SU-DHL-6 (cell line): ENCODE results near the gene TDP1.

Source experiments
- H2AFZ ChIP-seq: fragments of 200-600 bp; sonication (generic); 2 replicates; pipeline ENCODE4 v1.6.1; 2014; ENCODE audit warnings: low read depth, mild to moderate bottlenecking, moderate library complexity, mixed read lengths, antibody characterized with exemption, low read length; ENCODE audit not compliant: severe bottlenecking
- H3F3A ChIP-seq: fragments of 200-600 bp; shearing (Covaris generic); 2 replicates; pipeline ENCODE4 v1.6.0; 2016; ENCODE audit warnings: antibody characterized with exemption, mild to moderate bottlenecking; ENCODE audit not compliant: insufficient read depth
- H3K27ac ChIP-seq: fragments of 200-600 bp; sonication (generic); 2 replicates; pipeline ENCODE4 v1.5.1; 2016; ENCODE audit warnings: low read depth, mild to moderate bottlenecking, low read length, moderate library complexity, mixed read lengths
- H3K27me3 ChIP-seq: fragments of 200-600 bp; sonication (generic), shearing (Covaris generic); 2 replicates; pipeline ENCODE4 v1.6.0; 2014; ENCODE audit warnings: mild to moderate bottlenecking, low read length
- H3K36me3 ChIP-seq: fragments of 200-600 bp; sonication (generic); 2 replicates; pipeline ENCODE4 v1.6.1; 2014; ENCODE audit warnings: mild to moderate bottlenecking, low read length, mixed read lengths
- H3K4me2 ChIP-seq: fragments of 300-600, 200-600 bp; shearing (Covaris generic), sonication (generic); 2 replicates; pipeline ENCODE4 v1.6.0; 2014; ENCODE audit warnings: low read length, low read depth, mild to moderate bottlenecking; ENCODE audit not compliant: poor library complexity, severe bottlenecking
- H3K4me3 ChIP-seq: fragments of 200-600 bp; sonication (generic); 2 replicates; pipeline ENCODE4 v1.5.1; 2014; ENCODE audit warnings: antibody characterized with exemption, low read length, mild to moderate bottlenecking, mixed read lengths; ENCODE audit not compliant: insufficient read depth, poor library complexity, severe bottlenecking
- H3K79me2 ChIP-seq: fragments of 200-600 bp; sonication (generic); 2 replicates; pipeline ENCODE4 v1.6.1; 2014; ENCODE audit warnings: mild to moderate bottlenecking, low read length, moderate library complexity; ENCODE audit not compliant: insufficient read depth
- H3K9ac ChIP-seq: fragments of 200-600 bp; sonication (generic); 2 replicates; pipeline ENCODE4 v1.7.0; 2014; ENCODE audit warnings: mild to moderate bottlenecking, low read length
- H3K9me2 ChIP-seq: fragments of 200-600 bp; sonication (generic); replicated peaks from 2 replicates; pipeline ENCODE4 v1.6.1; 2014; ENCODE audit warnings: low read length; ENCODE audit not compliant: insufficient read depth
- H3K9me3 ChIP-seq: fragments of 200-600 bp; sonication (generic); 2 replicates; pipeline ENCODE4 v1.6.1; 2014; ENCODE audit warnings: low read length, mixed read lengths; ENCODE audit not compliant: insufficient read depth
- H4K20me1 ChIP-seq: fragments of 200-600 bp; sonication (generic); 2 replicates; pipeline ENCODE4 v1.6.1; 2014; ENCODE audit warnings: low read depth, mild to moderate bottlenecking, antibody characterized with exemption, low read length, moderate library complexity, mixed read lengths
- CTCF ChIP-seq: fragments of 200-600 bp; sonication (generic); IDR thresholded peaks from one replicate; pipeline ENCODE4 v1.5.1; 2017; ENCODE audit warnings: antibody characterized with exemption, mild to moderate bottlenecking, low read length, moderate library complexity; ENCODE audit not compliant: insufficient read depth, poor library complexity, severe bottlenecking
- EZH2phosphoT487 ChIP-seq: fragments of 200-600 bp; sonication (generic), shearing (Covaris generic); conservative IDR thresholded peaks from 2 replicates; pipeline ENCODE4 v1.6.1; 2018; ENCODE audit warnings: mild to moderate bottlenecking, antibody characterized with exemption, low read length, moderate library complexity, mixed read lengths

Gene TDP1

DNA sequence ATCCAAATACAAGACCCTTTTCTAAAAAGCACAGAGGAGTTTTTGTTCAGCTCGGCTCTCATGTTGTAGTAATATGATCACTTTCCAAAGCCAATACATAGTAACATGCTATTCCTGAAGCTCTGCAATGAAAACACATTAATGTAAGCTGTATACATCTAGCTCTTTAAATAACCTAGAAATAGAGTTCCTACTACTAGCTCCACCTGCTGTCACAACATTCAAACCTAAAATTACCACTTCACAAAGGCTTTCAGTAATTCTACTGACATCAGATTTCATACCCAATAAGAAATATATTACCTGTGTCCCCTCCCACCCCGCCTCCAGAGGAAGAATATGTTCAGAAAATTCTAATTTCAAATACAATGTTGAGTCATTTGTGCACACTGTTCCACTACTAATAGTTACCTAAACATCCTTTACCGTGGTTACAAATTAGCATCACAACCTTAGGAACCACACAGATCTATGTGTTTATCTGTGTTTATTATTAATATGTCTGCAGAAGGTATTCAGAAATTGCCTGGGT is 19.0 kb upstream of the TDP1 start:
- TF ChIP-seq EZH2phosphoT487, result no peak
- no peak for TF ChIP-seq CTCF
- Histone ChIP-seq H3K79me2 (no peaks in the 10 kb centered on the region), H3K9ac (no peak overlapping the region), H2AFZ (no peak overlapping the region), H3K27me3 (no peaks in the 10 kb centered on the region), H3K9me2 (no peaks in the 10 kb centered on the region), H3K9me3 (no peaks in the 10 kb centered on the region), H3F3A (no peaks in the 10 kb centered on the region), H3K27ac (no peak overlapping the region), H3K4me2 (no peak overlapping the region), H3K36me3 (no peaks in the 10 kb centered on the region), H3K4me3 (no peak overlapping the region), H4K20me1 (no peaks in the 10 kb centered on the region)

DNA sequence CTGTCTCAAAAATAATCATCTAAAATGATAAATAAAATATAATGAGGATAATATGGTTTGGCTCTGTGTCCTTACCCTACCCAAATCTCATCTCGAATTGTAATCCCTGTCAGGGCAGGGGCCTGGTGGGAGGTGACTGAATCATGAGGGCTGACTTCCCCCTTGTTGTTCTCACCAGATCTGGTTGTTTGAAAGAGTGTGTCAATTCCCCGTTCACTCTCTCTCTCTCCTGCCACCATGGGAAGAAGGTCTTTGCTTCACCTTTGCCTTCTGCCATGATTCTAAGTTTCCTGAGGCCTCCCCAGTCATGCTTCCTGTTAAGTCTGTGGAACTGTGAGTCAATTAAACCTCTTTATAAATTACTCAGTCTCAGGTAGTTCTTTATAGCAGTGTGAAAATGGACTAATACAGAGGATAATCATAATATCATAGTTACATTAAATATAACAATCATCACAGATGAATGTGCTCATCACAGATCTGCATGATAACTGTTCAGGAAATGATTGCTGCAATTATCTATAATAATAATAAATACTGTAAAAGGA is 13.8 kb upstream of the TDP1 start:
- Histone ChIP-seq H3K4me2 (no peak overlapping the region), H4K20me1 (no peaks in the 10 kb centered on the region), H3K27me3 (no peaks in the 10 kb centered on the region), H3K9me3 (no peaks in the 10 kb centered on the region), H3K9me2 (no peaks in the 10 kb centered on the region), H3K9ac (no peak overlapping the region), H3K79me2 (no peaks in the 10 kb centered on the region), H3K4me3 (no peak overlapping the region), H2AFZ (no peak overlapping the region), H3K27ac (no peak overlapping the region), H3K36me3 (no peaks in the 10 kb centered on the region), H3F3A (0 out of 2 replicates have a peak, but pooled peaks cover 4% of the 10 kb centered on the region)
- TF ChIP-seq EZH2phosphoT487 (no peak), CTCF (no peak)

- Histone ChIP-seq H3K4me2 (no peak overlapping the region), H2AFZ (no peak overlapping the region), H3K79me2 (no peaks in the 10 kb centered on the region), H3K36me3 (peaks cover 10% of the 10 kb centered on the region), H3K9me3 (no peaks in the 10 kb centered on the region), H4K20me1 (no peaks in the 10 kb centered on the region), H3K9me2 (no peaks in the 10 kb centered on the region), H3F3A (0 out of 2 replicates have a peak, but pooled peaks cover 4% of the 10 kb centered on the region), H3K27ac (no peak overlapping the region), H3K4me3 (no peak overlapping the region), H3K27me3 (no peaks in the 10 kb centered on the region), H3K9ac (no peak overlapping the region)
- TF ChIP-seq CTCF (no peak), EZH2phosphoT487 (no peak)
Observed at GRCh38 chr14:89947344-89947743, 8.4 kb upstream of the TDP1 start.
